Cardiac fibroblast (primary cell): ENCODE data around the gene DCLK2.

Experiments
- DNase-seq, 2 donors: peaks; one replicate each; pipeline versions ENCODE4 v3.0.0 to v3.0.0-alpha.2; 2010; ENCODE audit warnings: low read depth in 2 of 2
- H3K4me3 ChIP-seq, 2 donors: replicated peaks in 1 of 2; 1 replicate in 1 of 2; 2 replicates in 1 of 2; pipeline ENCODE4 v1.5.1; 2011; ENCODE audit warnings: low read depth in 2 of 2, low read length in 2 of 2, mild to moderate bottlenecking in 2 of 2, moderate library complexity in 1 of 2
- TF ChIP-seq, protein P1 (sequence below): IDR thresholded peaks from one replicate; pipeline ENCODE4 v1.5.1; 2011; ENCODE audit warnings: low read depth, mild to moderate bottlenecking, low read length, inconsistent platforms

DCLK2 gene

DNA sequence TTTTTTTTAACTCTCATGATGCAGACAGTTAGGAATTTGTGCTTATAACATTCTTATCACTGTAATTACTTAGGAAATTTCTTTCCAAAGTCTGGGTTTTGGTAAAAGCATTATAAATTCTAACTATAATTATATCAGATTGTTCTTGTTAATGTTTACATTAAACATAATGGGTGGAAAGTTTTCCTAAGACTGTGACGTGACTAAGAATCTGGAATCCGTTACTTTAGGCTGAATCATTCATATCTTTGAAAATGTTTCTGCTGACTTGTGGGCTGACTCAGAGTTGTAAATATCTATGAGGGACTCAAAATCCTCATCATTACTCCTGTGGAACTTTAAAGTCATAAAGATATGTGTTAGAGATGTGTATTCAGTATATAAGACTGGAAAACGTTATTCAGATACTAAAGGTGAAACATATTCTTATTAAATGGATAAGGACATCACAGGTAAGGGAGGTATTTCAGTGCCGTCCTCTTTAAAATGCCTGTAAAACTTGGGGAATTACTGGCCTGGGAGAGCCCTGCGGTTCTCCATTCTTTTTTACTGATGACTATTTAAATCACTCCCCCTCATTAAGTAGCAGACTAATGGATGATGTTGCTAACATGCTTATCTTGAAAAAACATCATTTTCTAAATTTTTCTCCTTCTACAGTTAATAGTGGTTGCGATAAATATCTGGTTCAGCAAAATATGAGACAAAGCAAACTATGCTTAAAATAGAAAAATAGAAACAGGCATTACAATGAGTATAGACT lies 159.0 kb downstream of the DCLK2 start:
- peak; percentile 87 to 94 for DNase-seq
- no peak overlapping the region for H3K4me3 ChIP-seq

DNA sequence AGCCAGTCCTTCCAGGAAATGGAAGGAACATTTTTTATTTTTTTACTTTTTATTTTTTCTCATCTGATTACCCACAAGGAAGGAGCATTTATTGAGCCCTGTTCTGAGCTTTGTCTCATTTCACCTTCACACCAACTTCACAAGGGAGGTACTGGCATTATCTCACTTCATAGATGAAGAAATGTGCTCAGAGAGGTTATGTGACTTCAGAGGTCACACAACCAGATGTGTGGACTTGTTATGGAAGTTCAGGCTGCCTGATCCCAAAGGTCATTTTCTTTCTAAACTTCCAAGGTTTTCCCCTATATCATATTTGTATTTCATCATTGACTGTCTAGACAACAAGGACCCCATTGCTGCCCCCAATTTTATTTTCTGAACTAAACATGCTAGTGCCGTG lies 160.3 kb downstream of the DCLK2 start:
- DNase-seq, result no peak
- H3K4me3 ChIP-seq, result no peak overlapping the region
- TF ChIP-seq, protein P1, sequence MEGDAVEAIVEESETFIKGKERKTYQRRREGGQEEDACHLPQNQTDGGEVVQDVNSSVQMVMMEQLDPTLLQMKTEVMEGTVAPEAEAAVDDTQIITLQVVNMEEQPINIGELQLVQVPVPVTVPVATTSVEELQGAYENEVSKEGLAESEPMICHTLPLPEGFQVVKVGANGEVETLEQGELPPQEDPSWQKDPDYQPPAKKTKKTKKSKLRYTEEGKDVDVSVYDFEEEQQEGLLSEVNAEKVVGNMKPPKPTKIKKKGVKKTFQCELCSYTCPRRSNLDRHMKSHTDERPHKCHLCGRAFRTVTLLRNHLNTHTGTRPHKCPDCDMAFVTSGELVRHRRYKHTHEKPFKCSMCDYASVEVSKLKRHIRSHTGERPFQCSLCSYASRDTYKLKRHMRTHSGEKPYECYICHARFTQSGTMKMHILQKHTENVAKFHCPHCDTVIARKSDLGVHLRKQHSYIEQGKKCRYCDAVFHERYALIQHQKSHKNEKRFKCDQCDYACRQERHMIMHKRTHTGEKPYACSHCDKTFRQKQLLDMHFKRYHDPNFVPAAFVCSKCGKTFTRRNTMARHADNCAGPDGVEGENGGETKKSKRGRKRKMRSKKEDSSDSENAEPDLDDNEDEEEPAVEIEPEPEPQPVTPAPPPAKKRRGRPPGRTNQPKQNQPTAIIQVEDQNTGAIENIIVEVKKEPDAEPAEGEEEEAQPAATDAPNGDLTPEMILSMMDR, result no peak

More for the DNA sequence above, 159.0 kb downstream of the DCLK2 start:
- TF ChIP-seq, protein P1, result no peak

DNA sequence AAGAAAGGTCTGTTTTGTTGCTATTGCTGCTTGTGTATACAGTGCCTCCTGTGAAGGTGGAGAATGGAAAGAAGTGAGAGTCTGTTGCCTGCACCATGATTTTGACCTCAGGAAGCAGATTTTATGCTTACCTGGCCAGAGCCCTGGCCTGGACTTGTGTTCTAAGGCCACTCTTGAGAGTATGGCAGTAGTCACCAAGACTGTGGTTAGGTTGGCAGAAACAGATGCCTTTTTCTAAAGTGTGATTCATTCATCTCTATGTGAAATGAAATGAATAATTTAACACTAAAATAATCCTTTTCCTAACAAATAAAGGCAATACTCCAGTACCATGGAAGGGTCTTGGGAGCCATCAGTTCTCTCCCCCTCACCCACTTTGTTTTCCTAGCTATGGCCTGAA lies 161.8 kb downstream of the DCLK2 start:
- H3K4me3 ChIP-seq, result no peak overlapping the region
- DNase-seq, result no peak
- TF ChIP-seq, protein P1, result no peak

DNA sequence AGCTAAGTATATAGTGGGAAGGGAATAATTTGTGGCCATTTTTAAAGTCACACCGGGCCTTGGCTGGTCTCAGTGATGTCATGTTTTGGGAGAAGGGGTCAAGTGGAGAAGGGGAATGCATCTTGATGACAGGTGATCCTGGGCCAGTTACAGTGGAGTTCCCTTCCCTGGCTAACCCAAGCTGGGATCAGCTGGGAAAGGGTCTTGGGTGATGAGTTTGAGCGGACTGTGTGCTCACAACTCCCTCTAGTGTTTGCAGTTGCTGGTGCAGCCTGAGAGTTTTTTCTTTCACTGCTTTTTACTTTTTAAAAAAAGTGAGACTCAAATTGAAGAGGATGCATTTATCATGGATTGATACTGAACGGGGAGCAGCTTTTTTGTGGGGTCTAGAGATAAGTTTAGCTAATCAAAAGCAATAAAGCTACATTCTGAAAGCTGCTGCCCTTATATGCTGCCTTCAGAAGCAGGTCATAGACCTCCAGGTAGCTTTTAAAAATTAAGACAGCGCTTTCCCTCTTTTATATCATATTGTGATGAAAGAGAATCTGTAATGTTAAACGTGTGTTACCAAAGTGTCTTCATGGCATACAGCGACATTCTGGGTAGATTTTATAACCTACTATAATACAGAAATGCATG lies 164.7 kb downstream of the DCLK2 start:
- peak; percentile 61 to 64 for DNase-seq
- H3K4me3 ChIP-seq, result no peak overlapping the region
- TF ChIP-seq, protein P1, result peak; percentile 91

DNA sequence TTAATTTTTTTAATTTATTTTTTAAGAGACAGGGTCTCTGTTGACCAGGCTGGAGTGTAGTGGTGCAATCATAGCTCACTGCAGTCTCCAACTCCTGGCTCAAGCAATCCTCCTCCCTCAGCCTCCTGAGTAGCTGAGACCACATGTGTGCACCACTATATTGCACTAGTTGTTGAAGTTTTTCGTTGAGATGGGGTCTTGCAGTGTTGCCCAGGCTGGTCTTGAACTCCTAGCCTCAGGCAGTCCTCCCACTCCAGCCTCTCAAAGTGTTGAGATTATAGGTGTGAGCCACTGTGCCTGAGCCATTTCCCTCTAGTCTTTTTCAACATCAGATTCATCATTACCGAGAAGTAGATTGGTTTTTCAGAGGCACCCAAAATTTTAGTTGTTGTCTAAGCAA lies 165.7 kb downstream of the DCLK2 start:
- no peak for DNase-seq
- no peak overlapping the region for H3K4me3 ChIP-seq
- TF ChIP-seq, protein P1, result no peak

DNA sequence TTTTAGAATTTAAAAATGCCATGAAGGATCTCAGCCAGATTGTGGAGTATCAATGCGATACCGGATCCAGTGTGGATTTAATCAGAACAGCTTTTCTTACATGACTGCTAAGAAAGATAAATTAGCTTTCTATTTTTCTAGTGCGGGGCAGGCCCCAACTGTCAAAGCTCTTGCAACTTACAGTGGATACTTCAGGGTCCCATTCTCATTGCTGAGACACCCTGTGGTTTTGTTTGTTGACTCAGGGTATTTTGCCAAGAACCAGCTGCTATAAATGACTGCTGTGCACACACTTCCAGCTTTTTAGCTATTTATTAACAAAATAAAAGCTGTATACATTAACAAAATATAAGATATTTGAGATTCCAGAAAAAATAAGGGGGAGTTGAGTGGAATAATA lies 166.4 kb downstream of the DCLK2 start:
- TF ChIP-seq, protein P1, result no peak
- no peak overlapping the region for H3K4me3 ChIP-seq
- DNase-seq, result peak; percentile 54 to 70
